Activated CD4-positive, alpha-beta memory T cell treated with anti-CD3 and anti-CD28 coated beads, Interleukin-2, amount 10 ng/mL, durations not matched to agents 7 days and 5 days (primary cell): Measurements from ENCODE around the gene SENP8. TPM values are rescaled to one million over a fixed set of nuclear protein-coding genes. Genes with fewer than 3 reads are reported as not detected.

ENCODE experiments used
- total RNA-seq, 2 experiments: library from RNA; stranded (reverse); gene quantifications; one replicate each; pipeline ENCODE4 v1.2.3, GENCODE V29; 2021

The SENP8 gene
- total RNA-seq, 2 experiments from 2014 or later: 0.73 to 1.4 TPM

Other genes starting within 250 kb of the SENP8 start
- gene MYO9A, start 253 bp upstream of the SENP8 start, total RNA-seq: 10 to 100 TPM; 18.6 to 22.2 TPM
- not detected for gene GRAMD2A, start 79.4 kb downstream of the SENP8 start, total RNA-seq
- gene PKM, start 112.8 kb downstream of the SENP8 start, total RNA-seq: 1,000 to 10,000 TPM; 1,064 to 1,081 TPM
- 10 to 100 TPM; 58.8 to 65.0 TPM for gene PARP6, start 154.2 kb downstream of the SENP8 start, total RNA-seq
- under 1 TPM; 0.18 to 0.58 TPM for gene CELF6, start 201.8 kb downstream of the SENP8 start, total RNA-seq